T-cell (primary cell): ENCODE measurements around the gene MYADML2. TPM values are rescaled to one million over a fixed set of nuclear protein-coding genes. Genes with fewer than 3 reads are reported as not detected.

Experiments used
- ATAC-seq, 4 experiments: fragments of 200-7000 bp in 3 of 4; fragments of 150-1000 bp in 1 of 4; cut with Tn5 transposase; replicated peaks in 1 of 4; 1 replicate in 3 of 4; 2 replicates in 1 of 4; pipeline ENCODE4 v1.10.0; 2021; ENCODE audit warnings: moderate library complexity in 3 of 4, mild to moderate bottlenecking in 2 of 4, moderate number of reproducible peaks in 1 of 4
- CTCF ChIA-PET, 2 donors: fragments of 300-600 bp; sonication (Branson Sonifier 250); formaldehyde crosslinking; loops; one replicate each; lab custom pipeline; 2022; ENCODE audit warnings: antibody characterized with exemption in 2 of 2; lab: Charles Lee
- POLR2A ChIA-PET, 2 donors: fragments of 300-600 bp; sonication (Branson Sonifier 250); formaldehyde crosslinking; loops; one replicate each; lab custom pipeline; 2022; ENCODE audit warnings: antibody characterized with exemption in 2 of 2; lab: Charles Lee
- DNase-seq, 35 experiments: peaks; one replicate each; pipeline versions ENCODE4 v3.0.0 to v3.0.0-alpha.2; 2013 to 2023
- H3K27ac ChIP-seq: one replicate; pipeline ENCODE4 v1.5.1; 2013; ENCODE audit warnings: low read length
- H3K27me3 ChIP-seq, 2 experiments: replicated peaks in 1 of 2; 1 replicate in 1 of 2; 2 replicates in 1 of 2; pipeline versions ENCODE4 v1.6.1 to v1.7.0; 2013; ENCODE audit warnings: low read length in 1 of 2, mixed read lengths in 1 of 2; ENCODE audit not compliant: control insufficient read depth in 2 of 2, insufficient read depth in 2 of 2; ENCODE audit errors: extremely low read depth in 1 of 2
- H3K36me3 ChIP-seq, 2 donors: 1 replicate in 1 of 2; 2 replicates in 1 of 2; pipeline versions ENCODE4 v1.6.1 to v1.7.0; 2013; ENCODE audit warnings: low read length in 1 of 2; ENCODE audit not compliant: control insufficient read depth in 2 of 2, insufficient read depth in 1 of 2; ENCODE audit errors: extremely low read depth in 1 of 2
- H3K4me1 ChIP-seq, 2 experiments: 1 replicate in 1 of 2; 2 replicates in 1 of 2; pipeline versions ENCODE4 v1.6.1 to v1.7.0; 2013; ENCODE audit warnings: low read length in 2 of 2, mixed read lengths in 1 of 2; ENCODE audit not compliant: insufficient read depth in 2 of 2, control insufficient read depth in 1 of 2; ENCODE audit errors: extremely low read depth in 1 of 2
- H3K4me3 ChIP-seq, 2 donors: 1 replicate in 1 of 2; 2 replicates in 1 of 2; pipeline versions ENCODE4 v1.5.1 to v1.7.0; 2013; ENCODE audit warnings: mild to moderate bottlenecking in 2 of 2, low read length in 1 of 2, moderate library complexity in 1 of 2; ENCODE audit not compliant: control insufficient read depth in 1 of 2; ENCODE audit errors: extremely low read depth in 1 of 2
- H3K9me3 ChIP-seq: 2 replicates; pipeline ENCODE4 v1.7.0; 2013
- H3K27ac Mint-ChIP-seq, 2 donors: one replicate each; pipeline ENCODE4 v1.8.0; 2020 to 2021; ENCODE audit warnings: mild to moderate bottlenecking in 2 of 2, mixed read lengths in 2 of 2
- H3K27me3 Mint-ChIP-seq, 2 donors: one replicate each; pipeline ENCODE4 v1.8.0; 2021 to 2022; ENCODE audit warnings: mixed read lengths in 2 of 2
- H3K36me3 Mint-ChIP-seq: one replicate; pipeline ENCODE4 v1.8.0; 2021; ENCODE audit warnings: mixed read lengths
- H3K4me1 Mint-ChIP-seq, 3 donors: one replicate each; pipeline ENCODE4 v1.8.0; 2020 to 2022; ENCODE audit warnings: mixed read lengths in 3 of 3, mild to moderate bottlenecking in 1 of 3
- H3K4me3 Mint-ChIP-seq, 3 donors: one replicate each; pipeline ENCODE4 v1.8.0; 2020 to 2022; ENCODE audit warnings: mild to moderate bottlenecking in 3 of 3, mixed read lengths in 3 of 3, moderate library complexity in 3 of 3
- H3K9me3 Mint-ChIP-seq, 3 donors: one replicate each; pipeline ENCODE4 v1.8.0; 2020 to 2022; ENCODE audit warnings: mixed read lengths in 3 of 3
- WGBS: methylation state at CpG from one replicate; pipeline ENCODE4 v1.1.5; 2013; ENCODE audit warnings: missing lambda C conversion rate; ENCODE audit not compliant: insufficient coverage; 5-methylcytosine and 5-hydroxymethylcytosine counted together
- total RNA-seq, 35 experiments: library from RNA in 6 of 35; stranded (reverse) in 6 of 35; fragments of 120-200 nt in 1 of 35; gene quantifications; one replicate each; pipeline versions ENCODE4 v1.2.1 to v1.2.4 and lab custom pipeline; 2013 to 2026

The MYADML2 gene
- total RNA-seq, 5 donors from 2014 or later (not counting 1 experiment from before 2014, with no cell fraction given): not detected

DNA sequence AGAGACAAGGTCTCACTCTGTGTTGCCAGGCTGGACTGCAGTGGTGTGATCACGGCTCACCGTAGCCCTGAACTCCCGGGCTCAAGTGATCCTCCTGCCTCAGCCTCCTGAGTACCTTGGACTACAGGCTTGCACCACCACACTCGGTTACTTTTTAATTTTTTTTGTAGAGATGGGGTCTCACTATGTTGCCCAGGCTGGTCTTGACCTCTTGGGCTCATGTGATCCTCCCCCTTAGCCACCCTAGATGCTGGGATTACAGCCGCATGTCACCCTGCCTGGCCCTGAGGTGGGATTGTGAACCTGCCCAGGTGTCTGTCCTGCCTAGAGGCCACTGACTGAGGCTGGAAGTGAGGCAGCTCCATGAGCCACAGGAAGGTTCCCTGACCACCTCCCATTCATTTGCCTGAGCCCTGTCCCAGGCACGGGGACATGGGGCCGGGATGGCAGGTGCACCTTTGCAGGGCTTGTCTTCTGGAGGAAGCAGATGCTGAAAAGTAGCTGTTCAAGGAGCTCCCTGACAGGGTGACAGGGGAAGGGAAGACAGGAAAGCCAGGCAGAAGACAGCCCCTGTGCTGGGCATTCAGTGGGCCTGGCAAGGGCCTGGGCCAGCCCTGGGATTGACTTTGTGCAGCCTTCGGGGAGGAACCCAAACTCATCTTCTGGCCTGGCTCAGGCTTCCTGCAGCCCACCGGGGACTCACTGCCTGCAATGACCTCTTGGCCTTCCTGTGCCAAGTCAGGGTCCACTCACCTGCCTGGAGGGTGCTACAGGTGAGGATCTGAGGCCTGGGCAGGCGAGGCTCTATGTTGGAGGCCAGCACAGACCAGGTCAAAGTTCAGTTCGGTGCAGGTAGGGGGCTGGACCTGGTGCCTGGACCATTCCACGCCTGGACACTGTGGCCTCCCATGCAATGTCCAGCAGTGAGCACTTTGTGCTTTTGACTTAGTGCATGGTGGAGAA, 22.1 kb upstream of the MYADML2 start:
- Mint-ChIP-seq H3K4me3 (peak overlapping the region in 1 of 3 donors; percentile 71), H3K27me3 (peaks cover 0 to 4% of the 10 kb centered on the region in 2 donors), H3K27ac (peak overlapping the region; percentile 31 to 80), H3K36me3 (no peaks in the 10 kb centered on the region), H3K4me1 (peaks cover 18 to 26% (median 24%) of the 10 kb centered on the region in 3 donors), H3K9me3 (no peaks in the 10 kb centered on the region)
- ATAC-seq (no peak), DNase-seq (no peak)
- no peak overlapping the region for H3K27ac ChIP-seq
- H3K9me3 ChIP-seq: no peaks in the 10 kb centered on the region
- H3K27me3 ChIP-seq: peaks cover 0 to 14% of the 10 kb centered on the region in 2 experiments
- POLR2A ChIA-PET: no interaction called here
- no peak overlapping the region for H3K4me3 ChIP-seq
- H3K4me1 ChIP-seq: peaks cover 12 to 35% of the 10 kb centered on the region in 2 experiments
- WGBS: 86% methylated on average over 7 of the region's 12 CpGs
- CTCF ChIA-PET: no interaction called here
- H3K36me3 ChIP-seq: no peaks in the 10 kb centered on the region

DNA sequence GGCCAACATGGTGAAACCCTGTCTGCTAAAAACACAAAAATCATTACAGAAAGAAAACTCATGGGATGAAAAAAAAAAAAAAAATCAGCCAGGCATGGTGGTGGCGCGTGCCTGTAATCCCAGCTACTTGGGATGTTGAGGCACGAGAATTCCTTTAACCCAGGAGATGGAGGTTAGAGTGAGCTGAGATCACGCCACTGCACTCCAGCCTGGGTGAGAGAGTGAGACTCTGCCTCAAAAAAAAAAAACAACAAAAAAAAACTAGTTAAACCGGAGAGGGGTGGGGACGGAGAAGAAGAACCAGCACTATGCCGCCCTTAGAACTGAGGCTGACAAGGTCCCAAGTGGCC, 21.3 kb upstream of the MYADML2 start:
- H3K27ac Mint-ChIP-seq: peak overlapping the region; percentile 80 to 81
- peaks cover 18 to 26% (median 24%) of the 10 kb centered on the region in 3 donors for H3K4me1 Mint-ChIP-seq
- ChIA-PET CTCF (interaction anchor here in 1 of 2 donors (1.5 kb wide), 1 partner anchor 52 kb away, joined by 5 read pairs; no protein-coding TSS in a partner anchor), POLR2A (interaction anchor here in 1 of 2 donors (0.6 kb wide), 1 partner anchor 410 kb away, joined by 11 read pairs; no protein-coding TSS in a partner anchor)
- H3K27me3 Mint-ChIP-seq: peaks cover 0 to 11% of the 10 kb centered on the region in 2 donors
- no peaks in the 10 kb centered on the region for H3K9me3 Mint-ChIP-seq
- Histone ChIP-seq H3K4me3 (no peak overlapping the region), H3K27me3 (peaks cover 0 to 21% of the 10 kb centered on the region in 2 experiments), H3K9me3 (no peaks in the 10 kb centered on the region), H3K4me1 (peaks cover 12 to 42% of the 10 kb centered on the region in 2 experiments), H3K27ac (no peak overlapping the region), H3K36me3 (no peaks in the 10 kb centered on the region)
- DNase-seq (no peak), ATAC-seq (no peak)
- no peaks in the 10 kb centered on the region for H3K36me3 Mint-ChIP-seq
- 100% methylated on average over 2 of the region's 7 CpGs for WGBS
- peak overlapping the region; percentile 61 to 71 (median 65) for H3K4me3 Mint-ChIP-seq

DNA sequence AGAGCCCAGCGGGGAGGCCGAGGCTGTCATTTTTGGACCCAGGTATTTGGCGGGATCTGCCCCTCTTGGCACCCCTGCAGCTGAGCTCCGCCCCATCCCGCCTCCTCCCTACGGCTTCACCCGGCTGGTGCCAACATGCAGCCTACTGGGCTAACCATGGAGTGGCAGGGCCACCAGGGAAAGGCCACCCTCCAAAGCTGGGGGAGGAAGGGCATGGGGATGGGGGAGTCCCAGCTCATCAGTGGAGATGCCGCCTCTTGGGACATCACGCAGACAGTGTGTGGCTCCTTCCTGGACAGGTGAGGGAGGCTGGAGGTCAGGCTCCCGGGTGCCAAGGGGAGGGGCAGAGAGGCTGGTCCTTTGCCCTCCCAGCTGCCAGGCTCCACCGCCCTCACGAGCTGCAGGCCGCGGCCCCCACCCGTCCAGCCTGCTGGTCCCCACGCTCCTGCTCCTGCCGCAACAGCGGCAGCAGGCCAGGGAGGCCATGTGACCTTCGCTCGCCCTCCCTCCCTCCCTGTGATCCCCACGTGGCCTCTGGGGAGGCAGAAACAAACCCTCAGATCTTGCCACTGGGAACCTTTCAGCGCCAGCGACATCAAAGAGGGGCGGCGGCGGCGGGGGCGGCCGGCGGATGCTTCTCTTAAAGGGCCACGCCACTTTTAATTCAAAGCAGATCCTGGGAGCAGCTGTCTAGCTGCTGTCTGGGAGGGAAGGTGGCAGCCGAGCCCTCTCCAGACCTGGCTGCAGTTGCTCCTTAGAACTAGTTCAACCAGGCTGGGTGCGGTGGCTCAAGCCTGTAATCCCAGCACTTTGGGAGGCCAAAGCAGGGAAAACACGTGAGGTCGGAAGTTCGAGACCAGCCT, 20.7 kb upstream of the MYADML2 start:
- peaks cover 12 to 47% of the 10 kb centered on the region in 2 experiments for H3K4me1 ChIP-seq
- peak; percentile 75 to 91 (median 83) for DNase-seq
- WGBS: 20% methylated on average over 29 of the region's 36 CpGs
- H3K27ac ChIP-seq: peak overlapping the region; percentile 29
- Mint-ChIP-seq H3K27ac (peak overlapping the region; percentile 80 to 81), H3K9me3 (no peaks in the 10 kb centered on the region), H3K4me1 (peaks cover 18 to 26% (median 24%) of the 10 kb centered on the region in 3 donors), H3K4me3 (peak overlapping the region; percentile 61 to 71 (median 65)), H3K27me3 (peaks cover 0 to 15% of the 10 kb centered on the region in 2 donors), H3K36me3 (no peaks in the 10 kb centered on the region)
- peaks cover 0 to 27% of the 10 kb centered on the region in 2 experiments for H3K27me3 ChIP-seq
- CTCF ChIA-PET: interaction anchor here in 1 of 2 donors (1.5 kb wide), 1 partner anchor 52 kb away, joined by 5 read pairs; no protein-coding TSS in a partner anchor
- no peaks in the 10 kb centered on the region for H3K9me3 ChIP-seq
- ATAC-seq: peak; percentile 97 to 99 (median 98)
- POLR2A ChIA-PET: interaction anchor here in 1 of 2 donors (0.6 kb wide), 1 partner anchor 411 kb away, joined by 11 read pairs; no protein-coding TSS in a partner anchor
- H3K36me3 ChIP-seq: no peaks in the 10 kb centered on the region
- H3K4me3 ChIP-seq: peak overlapping the region; percentile 49 to 54

DNA sequence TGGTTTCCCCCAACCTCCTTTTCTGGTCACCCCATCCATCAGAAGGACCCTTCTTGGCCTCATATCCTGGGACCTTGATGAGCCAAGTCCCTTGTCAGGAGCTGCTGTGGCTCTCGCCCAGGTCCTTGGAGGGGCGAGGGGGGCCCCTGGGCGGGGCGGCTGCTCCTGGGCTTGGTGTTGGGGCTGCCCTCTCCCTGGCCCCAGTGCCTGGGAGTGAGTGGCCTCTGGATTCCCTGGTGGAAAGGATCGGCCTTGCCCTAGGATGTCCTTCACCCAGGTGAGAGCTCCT, 20.2 kb upstream of the MYADML2 start:
- peak overlapping the region in 2 of 3 donors; percentile 61 to 71 for H3K4me3 Mint-ChIP-seq
- 80% methylated on average over 3 of the region's 5 CpGs for WGBS
- H3K27ac ChIP-seq: peak overlapping the region; percentile 29
- H3K9me3 ChIP-seq: no peaks in the 10 kb centered on the region
- H3K4me3 ChIP-seq: peak overlapping the region; percentile 49 to 54
- no peak for ATAC-seq
- CTCF ChIA-PET: interaction anchor here in 1 of 2 donors (1.5 kb wide), 1 partner anchor 53 kb away, joined by 5 read pairs; no protein-coding TSS in a partner anchor
- POLR2A ChIA-PET: no interaction called here
- H3K9me3 Mint-ChIP-seq: no peaks in the 10 kb centered on the region
- H3K36me3 ChIP-seq: no peaks in the 10 kb centered on the region
- peak overlapping the region in 1 of 2 donors; percentile 28 for H3K27ac Mint-ChIP-seq
- peaks cover 0 to 18% of the 10 kb centered on the region in 2 donors for H3K27me3 Mint-ChIP-seq
- H3K36me3 Mint-ChIP-seq: no peaks in the 10 kb centered on the region
- H3K27me3 ChIP-seq: peaks cover 0 to 33% of the 10 kb centered on the region in 2 experiments
- H3K4me1 ChIP-seq: peaks cover 12 to 47% of the 10 kb centered on the region in 2 experiments
- DNase-seq: no peak
- H3K4me1 Mint-ChIP-seq: peaks cover 18 to 28% (median 24%) of the 10 kb centered on the region in 3 donors

DNA sequence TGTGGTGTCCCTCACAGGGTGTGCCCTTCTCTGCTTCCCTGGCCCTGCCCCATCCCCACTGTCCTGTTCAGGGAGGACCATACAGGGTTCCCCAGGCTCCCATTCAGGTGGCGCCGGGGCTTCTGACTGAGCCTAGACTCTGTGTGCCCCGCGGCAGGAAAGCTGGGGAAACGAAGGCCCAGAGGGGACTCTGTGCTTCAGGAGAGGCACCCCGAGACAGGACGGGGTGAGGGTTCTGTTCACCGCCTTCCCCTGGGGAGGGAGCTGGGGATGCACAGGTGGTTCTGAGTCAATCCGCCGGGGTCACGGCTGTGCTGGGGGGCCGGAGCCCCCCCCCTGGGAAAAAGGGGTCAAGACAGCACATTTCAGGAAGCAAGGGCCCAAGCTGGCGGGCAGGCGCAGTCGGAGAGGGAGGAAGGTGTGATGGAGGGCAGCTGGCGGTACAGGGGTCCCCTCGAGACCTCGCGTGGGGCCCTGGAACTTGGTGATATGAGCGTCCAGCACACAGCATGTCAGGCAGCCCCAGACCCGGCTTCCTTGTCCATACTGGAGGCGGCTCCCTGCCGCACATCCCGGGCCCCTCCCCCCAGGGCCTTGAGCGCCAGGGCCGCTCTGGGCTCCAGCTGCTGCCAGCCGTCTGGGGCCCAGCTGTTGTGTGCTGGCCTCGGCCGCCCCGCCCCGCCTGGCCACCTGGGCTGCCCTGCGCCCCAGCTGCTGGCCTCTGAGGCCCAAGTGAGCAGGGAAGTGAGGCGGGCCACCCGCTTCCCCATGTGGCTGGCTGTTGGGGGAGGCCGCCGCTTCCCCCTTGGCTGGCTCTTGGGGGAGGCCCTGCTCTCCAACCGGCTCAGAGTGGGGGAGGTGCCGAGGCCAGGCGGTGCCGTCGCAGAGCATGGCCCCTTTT, 19.6 kb upstream of the MYADML2 start:
- Histone ChIP-seq H3K9me3 (no peaks in the 10 kb centered on the region), H3K27ac (no peak overlapping the region), H3K36me3 (no peaks in the 10 kb centered on the region), H3K4me3 (peak overlapping the region in 1 of 2 donors; percentile 49), H3K27me3 (peaks cover 0 to 39% of the 10 kb centered on the region in 2 experiments), H3K4me1 (peaks cover 12 to 53% of the 10 kb centered on the region in 2 experiments)
- no peak for DNase-seq
- Mint-ChIP-seq H3K4me1 (peaks cover 18 to 29% (median 24%) of the 10 kb centered on the region in 3 donors), H3K27me3 (peaks cover 0 to 20% of the 10 kb centered on the region in 2 donors), H3K9me3 (no peaks in the 10 kb centered on the region), H3K36me3 (no peaks in the 10 kb centered on the region), H3K27ac (no peak overlapping the region), H3K4me3 (peak overlapping the region in 2 of 3 donors; percentile 28 to 71)
- ChIA-PET POLR2A (no interaction called here), CTCF (interaction anchor here in 1 of 2 donors (1.5 kb wide), 1 partner anchor 53 kb away, joined by 5 read pairs; no protein-coding TSS in a partner anchor)
- 78% methylated on average over 34 of the region's 41 CpGs for WGBS
- no peak for ATAC-seq
